Endothelial cell of umbilical vein (primary cell): ENCODE data around the gene DHRS7B. TPM values are rescaled to one million over a fixed set of nuclear protein-coding genes. Genes with fewer than 3 reads are reported as not detected.

Experiments used
- BruUV-seq: library from RNA; stranded (reverse); fragments of 400-500 nt; replicated peaks from 2 replicates; lab custom pipeline; 2021; lab: Mats Ljungman, UMichigan
- CTCF ChIA-PET: fragments of 300-600, 350-600 bp; sonication (Branson Sonifier 250); formaldehyde crosslinking; loops from one replicate; lab custom pipeline; 2021; ENCODE audit warnings: antibody characterized with exemption, inconsistent platforms; lab: Charles Lee
- POLR2A ChIA-PET: fragments of 300-600, 350-600 bp; sonication (Branson Sonifier 250); formaldehyde crosslinking; loops from one replicate; lab custom pipeline; 2021; ENCODE audit warnings: antibody characterized with exemption, inconsistent platforms; lab: Charles Lee
- DNase-seq: peaks from one replicate; pipeline ENCODE4 v3.0.0-alpha.2; 2011; ENCODE audit warnings: low read depth, low spot score
- FAIRE-seq: peaks from 2 replicates; lab custom pipeline; 2011; peaks lifted over from hg19 to GRCh38; lab: Jason Lieb, UNC
- H2AFZ ChIP-seq: 2 replicates; pipeline ENCODE4 v1.6.0; 2012; ENCODE audit warnings: low read depth, low read length, control low read depth, inconsistent platforms
- H3K27ac ChIP-seq: 2 replicates; pipeline ENCODE4 v1.5.1; 2011; ENCODE audit warnings: low read depth, mild to moderate bottlenecking, control low read depth, low read length, moderate library complexity; ENCODE audit not compliant: insufficient read depth
- H3K27me3 ChIP-seq, 2 experiments: 2 replicates each; pipeline versions ENCODE4 v1.6.0 to v1.6.1; 2011; ENCODE audit warnings: low read length in 2 of 2, mixed read lengths in 1 of 2; ENCODE audit not compliant: control insufficient read depth in 2 of 2, insufficient read depth in 2 of 2
- H3K36me3 ChIP-seq, 2 experiments: 2 replicates in 1 of 2; 3 replicates in 1 of 2; pipeline ENCODE4 v1.5.1; 2011; ENCODE audit warnings: low read length in 2 of 2, mild to moderate bottlenecking in 1 of 2, moderate library complexity in 1 of 2; ENCODE audit not compliant: control insufficient read depth in 2 of 2, insufficient read depth in 2 of 2; ENCODE audit errors: extremely low read depth in 1 of 2
- H3K4me1 ChIP-seq: 3 replicates; pipeline ENCODE4 v1.5.1; 2011; ENCODE audit warnings: mild to moderate bottlenecking, low read length; ENCODE audit not compliant: control insufficient read depth, insufficient read depth; ENCODE audit errors: extremely low read depth
- H3K4me2 ChIP-seq: 2 replicates; pipeline ENCODE4 v1.6.1; 2011; ENCODE audit warnings: low read length, control low read depth, mixed read lengths; ENCODE audit not compliant: insufficient read depth
- H3K4me3 ChIP-seq, 3 experiments: fragments of 200-600 bp in 1 of 3; sonication (generic), shearing (Covaris generic) in 1 of 3; replicated peaks in 1 of 3; 2 replicates each; pipeline ENCODE4 v1.5.1; 2011 to 2016; ENCODE audit warnings: control low read depth in 3 of 3, low read length in 3 of 3, mild to moderate bottlenecking in 2 of 3, inconsistent platforms in 1 of 3, low read depth in 1 of 3, moderate library complexity in 1 of 3; ENCODE audit not compliant: insufficient read depth in 1 of 3
- H3K79me2 ChIP-seq: 2 replicates; pipeline ENCODE4 v1.6.0; 2012; ENCODE audit warnings: low read length, inconsistent platforms; ENCODE audit not compliant: control insufficient read depth, insufficient read depth
- H3K9ac ChIP-seq: replicated peaks from 2 replicates; pipeline ENCODE3; 2011; ENCODE audit warnings: low read length, control low read depth; ENCODE audit not compliant: insufficient read depth; ENCODE audit errors: extremely low read depth
- H3K9me1 ChIP-seq: replicated peaks from 3 replicates; pipeline ENCODE4 v1.6.0; 2011; ENCODE audit warnings: mild to moderate bottlenecking, low read length; ENCODE audit not compliant: control insufficient read depth, insufficient read depth; ENCODE audit errors: extremely low read depth
- H3K9me3 ChIP-seq: replicated peaks from 2 replicates; pipeline ENCODE4 v1.5.1; 2012; ENCODE audit warnings: low read length, inconsistent platforms; ENCODE audit not compliant: control insufficient read depth, insufficient read depth
- H4K20me1 ChIP-seq: replicated peaks from 2 replicates; pipeline ENCODE3; 2011; ENCODE audit warnings: mild to moderate bottlenecking, low read length; ENCODE audit not compliant: control insufficient read depth, insufficient read depth; ENCODE audit errors: extremely low read depth
- CTCF ChIP-seq, 2 donors: IDR thresholded peaks; 1 replicate in 1 of 2; 2 replicates in 1 of 2; pipeline ENCODE4 v1.5.1; 2011; ENCODE audit warnings: low read length in 2 of 2, mild to moderate bottlenecking in 2 of 2, moderate library complexity in 2 of 2, control low read depth in 1 of 2, inconsistent platforms in 1 of 2, low read depth in 1 of 2; ENCODE audit not compliant: insufficient read depth in 1 of 2; ENCODE audit errors: extremely low read depth in 1 of 2
- EZH2 ChIP-seq: IDR thresholded peaks from 2 replicates; pipeline ENCODE4 v1.6.1; 2012; ENCODE audit warnings: borderline replicate concordance, low read depth, mild to moderate bottlenecking, moderate library complexity, low read length, inconsistent platforms; ENCODE audit not compliant: severe bottlenecking
- FOS ChIP-seq: IDR thresholded peaks from 2 replicates; pipeline ENCODE4 v1.6.1; 2011; ENCODE audit warnings: mild to moderate bottlenecking, low read length, moderate library complexity, borderline replicate concordance; ENCODE audit not compliant: insufficient read depth
- GATA2 ChIP-seq: IDR thresholded peaks from 2 replicates; pipeline ENCODE4 v1.7.0; 2011; ENCODE audit warnings: low read depth, mild to moderate bottlenecking, moderate library complexity, mixed read lengths, low read length; ENCODE audit not compliant: insufficient read length, insufficient read depth
- JUN ChIP-seq: IDR thresholded peaks from 2 replicates; pipeline ENCODE4 v1.6.1; 2011; ENCODE audit warnings: borderline replicate concordance, low read depth; ENCODE audit not compliant: insufficient read length, insufficient read depth
- MYC ChIP-seq: IDR thresholded peaks from one replicate; pipeline ENCODE4 v1.6.1; 2011; ENCODE audit warnings: mild to moderate bottlenecking, low read depth, low read length
- POLR2A ChIP-seq: IDR thresholded peaks from 2 replicates; pipeline ENCODE4 v1.6.1; 2012; ENCODE audit warnings: low read depth, mild to moderate bottlenecking, control low read depth, low read length
- POLR2AphosphoS5 ChIP-seq: IDR thresholded peaks from 2 replicates; pipeline ENCODE4 v1.6.1; 2012; ENCODE audit warnings: low read depth, mild to moderate bottlenecking, control low read depth, low read length, moderate library complexity; ENCODE audit not compliant: insufficient read depth
- dilution Hi-C: fragments of 300-500 bp; cut with MboI; formaldehyde crosslinking; loops from one replicate; pipeline ENCODE4 v1.15.0; 2019; ENCODE audit warnings: low sequenced_read_pairs; ENCODE audit not compliant: extremely low pct_ligation_motif_present
- intact Hi-C: fragments of 100-400 bp; cut with micrococcal nuclease; formaldehyde crosslinking; loops from one replicate; pipeline ENCODE4 v1.10.0; 2022
- polyA plus RNA-seq, 4 experiments: library from polyadenylated mRNA; depleted of rRNA in 3 of 4; stranded (reverse) in 3 of 4; unstranded in 1 of 4; fragments of >200 nt; gene quantifications; 2 replicates each; pipeline versions ENCODE4 v1.2.1 to v1.2.3, GENCODE V29; 2011 to 2012; ENCODE audit warnings: missing spikeins in 1 of 4
- total RNA-seq: library from RNA; stranded (reverse); gene quantifications from 2 replicates; pipeline ENCODE4 v1.2.3, GENCODE V29; 2021
- TF ChIP-seq, protein P1 (sequence below): IDR thresholded peaks from 2 replicates; pipeline ENCODE4 v1.6.1; 2011; ENCODE audit not compliant: insufficient read depth, insufficient read length

Gene DHRS7B
- total and polyA plus RNA-seq, 2 donors (not counting 3 experiments of a cell fraction or from before 2014, with no cell fraction given), result 14.0 to 28.1 TPM

GRCh38 chr17:21194226-21194625 lies 67.5 kb downstream of the DHRS7B start:
- BruUV-seq, result no TSS peak
- Histone ChIP-seq H4K20me1 (no peaks in the 10 kb centered on the region), H3K9me1 (no peaks in the 10 kb centered on the region), H3K4me1 (no peaks in the 10 kb centered on the region), H3K79me2 (peaks cover 9% of the 10 kb centered on the region), H3K36me3 (peaks cover 0 to 14% of the 10 kb centered on the region in 2 experiments), H2AFZ (no peak overlapping the region), H3K4me3 (no peak overlapping the region), H3K27ac (no peak overlapping the region), H3K4me2 (no peak overlapping the region), H3K27me3 (no peaks in the 10 kb centered on the region), H3K9me3 (no peaks in the 10 kb centered on the region), H3K9ac (no peak overlapping the region)
- dilution Hi-C loops (no loop called here), intact Hi-C loops (no loop called here)
- POLR2A ChIA-PET, result no interaction called here
- no peak for TF ChIP-seq POLR2A
- no peak for TF ChIP-seq GATA2
- TF ChIP-seq JUN, result no peak
- TF ChIP-seq EZH2, result no peak
- TF ChIP-seq MYC, result no peak
- no peak for TF ChIP-seq CTCF (IDR thresholded peaks at IDR 0.05; ENCODE audit: extremely low read depth in 1 of 2, insufficient read depth in 1 of 2, low read depth in 1 of 2, low read length in 2 of 2)
- TF ChIP-seq, protein P1, sequence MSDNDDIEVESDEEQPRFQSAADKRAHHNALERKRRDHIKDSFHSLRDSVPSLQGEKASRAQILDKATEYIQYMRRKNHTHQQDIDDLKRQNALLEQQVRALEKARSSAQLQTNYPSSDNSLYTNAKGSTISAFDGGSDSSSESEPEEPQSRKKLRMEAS, result no peak
- no peak for TF ChIP-seq FOS
- TF ChIP-seq POLR2AphosphoS5, result no peak
- DNase-seq (no peak), FAIRE-seq (no peak)
- CTCF ChIA-PET, result no interaction called here
